ENCODE measurements around the gene RAB3B. TPM values are rescaled to one million over a fixed set of nuclear protein-coding genes. Genes with fewer than 3 reads are reported as not detected.

RAB3B gene
- total RNA-seq, 4 donors from 2014 or later = under 0.01 TPM; not detected in 1

GRCh38 chr1:51949014-51949702 lies 41.3 kb downstream of the RAB3B start:
- intact Hi-C loops (cut with DNase I) = no loop called here
- WGBS, 2 donors = 64 to 74% methylated on average over 4 to 8 of the region's 9 CpGs
- H3K9me3 ChIP-seq = peaks cover 0 to 8% (median 0%) of the 10 kb centered on the region in 3 donors
- H3K36me3 ChIP-seq = no peaks in the 10 kb centered on the region
- DNase-seq = no peak
- TF ChIP-seq POLR2A (IDR thresholded peaks at IDR 0.05) = no peak
- TF ChIP-seq, protein P1, sequence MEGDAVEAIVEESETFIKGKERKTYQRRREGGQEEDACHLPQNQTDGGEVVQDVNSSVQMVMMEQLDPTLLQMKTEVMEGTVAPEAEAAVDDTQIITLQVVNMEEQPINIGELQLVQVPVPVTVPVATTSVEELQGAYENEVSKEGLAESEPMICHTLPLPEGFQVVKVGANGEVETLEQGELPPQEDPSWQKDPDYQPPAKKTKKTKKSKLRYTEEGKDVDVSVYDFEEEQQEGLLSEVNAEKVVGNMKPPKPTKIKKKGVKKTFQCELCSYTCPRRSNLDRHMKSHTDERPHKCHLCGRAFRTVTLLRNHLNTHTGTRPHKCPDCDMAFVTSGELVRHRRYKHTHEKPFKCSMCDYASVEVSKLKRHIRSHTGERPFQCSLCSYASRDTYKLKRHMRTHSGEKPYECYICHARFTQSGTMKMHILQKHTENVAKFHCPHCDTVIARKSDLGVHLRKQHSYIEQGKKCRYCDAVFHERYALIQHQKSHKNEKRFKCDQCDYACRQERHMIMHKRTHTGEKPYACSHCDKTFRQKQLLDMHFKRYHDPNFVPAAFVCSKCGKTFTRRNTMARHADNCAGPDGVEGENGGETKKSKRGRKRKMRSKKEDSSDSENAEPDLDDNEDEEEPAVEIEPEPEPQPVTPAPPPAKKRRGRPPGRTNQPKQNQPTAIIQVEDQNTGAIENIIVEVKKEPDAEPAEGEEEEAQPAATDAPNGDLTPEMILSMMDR (IDR thresholded peaks at IDR 0.05) = no peak
- H3K4me1 ChIP-seq = peaks cover 0 to 18% (median 0%) of the 10 kb centered on the region in 3 donors
- peak overlapping the region in 1 of 4 donors; percentile 22 for H3K27ac ChIP-seq
- H3K4me3 ChIP-seq = no peak overlapping the region
- H3K27me3 ChIP-seq = peaks cover 0 to 10% (median 0%) of the 10 kb centered on the region in 4 donors

DNA sequence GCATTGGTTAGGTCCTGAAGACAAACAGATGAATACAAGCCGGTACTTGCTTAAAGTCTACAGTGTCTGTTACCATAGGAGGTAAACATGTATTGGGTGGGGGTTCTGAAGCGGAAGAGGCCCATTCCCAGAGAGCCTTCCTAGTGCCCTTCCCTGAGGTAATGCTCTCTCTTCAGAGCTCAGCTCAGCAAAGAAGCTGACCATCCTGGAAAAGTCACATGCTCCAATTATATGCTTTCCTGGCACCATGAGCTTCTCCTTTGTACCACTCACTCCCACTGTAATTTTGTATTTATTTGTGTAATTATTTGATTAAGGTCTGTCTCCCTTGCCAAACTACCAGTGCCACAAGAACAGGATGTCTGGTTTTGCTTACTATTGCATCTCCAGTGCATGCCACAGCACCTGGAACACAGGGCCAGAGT lies 42.0 kb downstream of the RAB3B start:
- peaks cover 0 to 8% (median 0%) of the 10 kb centered on the region in 3 donors for H3K9me3 ChIP-seq
- 33 to 56% methylated on average over 2 of the region's 2 CpGs for WGBS, 2 donors
- H3K4me1 ChIP-seq = peaks cover 0 to 18% (median 0%) of the 10 kb centered on the region in 3 donors
- no peak for DNase-seq
- peaks cover 0 to 10% (median 0%) of the 10 kb centered on the region in 4 donors for H3K27me3 ChIP-seq
- intact Hi-C loops (cut with DNase I) = no loop called here
- no peaks in the 10 kb centered on the region for H3K36me3 ChIP-seq
- peak overlapping the region in 1 of 4 donors; percentile 22 for H3K27ac ChIP-seq
- no peak for TF ChIP-seq POLR2A (IDR thresholded peaks at IDR 0.05)
- TF ChIP-seq, protein P1 (IDR thresholded peaks at IDR 0.05) = no peak
- no peak overlapping the region for H3K4me3 ChIP-seq

DNA sequence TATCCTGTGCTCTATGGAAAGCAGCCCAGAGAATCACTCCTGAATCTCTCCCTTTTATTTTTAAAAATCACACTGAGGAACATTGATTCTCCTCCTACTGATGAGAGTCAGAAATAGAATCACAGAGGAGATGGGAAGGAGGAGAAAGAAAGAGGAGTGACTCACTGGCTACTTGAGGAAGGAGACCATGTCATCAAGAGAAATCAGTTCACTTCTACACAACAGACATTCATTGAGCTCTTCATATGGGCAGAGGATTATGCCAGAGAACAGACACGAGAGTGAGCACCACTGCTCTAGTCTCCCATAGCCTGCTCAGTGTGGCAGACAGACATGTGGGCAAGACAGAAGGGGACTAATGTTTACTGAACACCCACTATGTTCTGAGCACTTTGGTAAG lies 44.2 kb downstream of the RAB3B start:
- 60 to 71% methylated on average over 1 of the region's 1 CpG for WGBS, 2 donors
- no peak overlapping the region for H3K4me3 ChIP-seq
- intact Hi-C loops (cut with DNase I) = no loop called here
- TF ChIP-seq POLR2A (IDR thresholded peaks at IDR 0.05) = no peak
- TF ChIP-seq, protein P1 (IDR thresholded peaks at IDR 0.05) = no peak
- peaks cover 0 to 18% (median 0%) of the 10 kb centered on the region in 3 donors for H3K4me1 ChIP-seq
- H3K27me3 ChIP-seq = peaks cover 0 to 10% (median 0%) of the 10 kb centered on the region in 4 donors
- no peak for DNase-seq
- no peaks in the 10 kb centered on the region for H3K36me3 ChIP-seq
- peaks cover 0 to 16% (median 4%) of the 10 kb centered on the region in 3 donors for H3K9me3 ChIP-seq
- H3K27ac ChIP-seq = no peak overlapping the region

GRCh38 chr1:51945591-51945990 lies 44.9 kb downstream of the RAB3B start:
- intact Hi-C loops (cut with DNase I) = no loop called here
- no peak overlapping the region for H3K27ac ChIP-seq
- no peak for DNase-seq
- peaks cover 0 to 14% (median 0%) of the 10 kb centered on the region in 4 donors for H3K27me3 ChIP-seq
- peaks cover 0 to 23% (median 5%) of the 10 kb centered on the region in 3 donors for H3K9me3 ChIP-seq
- no peak overlapping the region for H3K4me3 ChIP-seq
- TF ChIP-seq POLR2A (IDR thresholded peaks at IDR 0.05) = no peak
- TF ChIP-seq, protein P1 (IDR thresholded peaks at IDR 0.05) = no peak
- no peaks in the 10 kb centered on the region for H3K36me3 ChIP-seq
- H3K4me1 ChIP-seq = peaks cover 0 to 18% (median 0%) of the 10 kb centered on the region in 3 donors

DNA sequence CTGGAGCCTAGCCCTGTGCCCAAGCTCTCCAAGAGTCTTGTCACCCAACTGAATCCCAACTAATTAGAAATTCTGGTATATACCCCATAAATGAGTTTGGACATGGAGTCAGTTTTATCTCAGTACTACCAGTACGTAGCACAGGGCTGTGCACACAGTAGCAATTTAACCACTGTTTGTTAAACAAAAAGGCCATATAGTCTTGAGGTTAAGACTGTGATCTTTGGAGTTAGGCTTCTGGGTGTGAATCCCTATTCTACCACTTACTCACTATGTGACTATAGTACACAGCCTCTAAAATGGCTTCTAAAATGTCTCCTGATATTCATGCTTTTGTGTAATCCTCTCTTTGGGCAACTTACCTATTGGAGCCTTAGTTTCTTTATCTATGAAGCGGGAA lies 48.2 kb downstream of the RAB3B start:
- intact Hi-C loops (cut with DNase I) = no loop called here
- no peaks in the 10 kb centered on the region for H3K36me3 ChIP-seq
- peaks cover 0 to 4% (median 0%) of the 10 kb centered on the region in 4 donors for H3K27me3 ChIP-seq
- no peaks in the 10 kb centered on the region for H3K4me1 ChIP-seq
- no peak for DNase-seq
- H3K4me3 ChIP-seq = no peak overlapping the region
- TF ChIP-seq, protein P1 (IDR thresholded peaks at IDR 0.05) = no peak
- no peak for TF ChIP-seq POLR2A (IDR thresholded peaks at IDR 0.05)
- no peak overlapping the region for H3K27ac ChIP-seq
- H3K9me3 ChIP-seq = peaks cover 0 to 18% (median 5%) of the 10 kb centered on the region in 3 donors
- 83 to 95% methylated on average over 2 of the region's 2 CpGs for WGBS, 2 donors
